Fibroblast of lung (primary cell): ENCODE measurements around the gene SORBS1. TPM values are rescaled to one million over a fixed set of nuclear protein-coding genes. Genes with fewer than 3 reads are reported as not detected.

Experiments used
- DNase-seq, 2 donors: peaks; one replicate each; pipeline versions ENCODE4 v3.0.0 to v3.0.0-alpha.2; 2010; ENCODE audit warnings: low read depth in 2 of 2
- H2AFZ ChIP-seq: 2 replicates; pipeline ENCODE4 v1.5.1; 2012; ENCODE audit warnings: low read length, control low read depth, inconsistent platforms
- H3K27ac ChIP-seq: 2 replicates; pipeline ENCODE4 v1.5.1; 2011; ENCODE audit warnings: low read length, control low read depth; ENCODE audit not compliant: insufficient read depth
- H3K27me3 ChIP-seq: 2 replicates; pipeline ENCODE4 v1.5.1; 2011; ENCODE audit warnings: mild to moderate bottlenecking, low read length; ENCODE audit not compliant: control insufficient read depth, insufficient read depth
- H3K36me3 ChIP-seq: 2 replicates; pipeline ENCODE4 v1.5.1; 2011; ENCODE audit warnings: low read length; ENCODE audit not compliant: control insufficient read depth, insufficient read depth
- H3K4me1 ChIP-seq: 2 replicates; pipeline ENCODE4 v1.5.1; 2011; ENCODE audit warnings: low read length; ENCODE audit not compliant: control insufficient read depth, insufficient read depth; ENCODE audit errors: extremely low read depth
- H3K4me2 ChIP-seq: 2 replicates; pipeline ENCODE4 v1.5.1; 2011; ENCODE audit warnings: low read length, control low read depth; ENCODE audit not compliant: insufficient read depth; ENCODE audit errors: extremely low read depth
- H3K4me3 ChIP-seq, 4 experiments: fragments of 200-600 bp in 1 of 4; sonication (generic) in 1 of 4; replicated peaks in 1 of 4; 2 replicates each; pipeline ENCODE4 v1.5.1; 2011 to 2016; ENCODE audit warnings: low read length in 4 of 4, low read depth in 3 of 4, mild to moderate bottlenecking in 3 of 4, control low read depth in 2 of 4, inconsistent platforms in 1 of 4, mixed read lengths in 1 of 4; ENCODE audit not compliant: insufficient read depth in 1 of 4; ENCODE audit errors: control extremely low read depth in 1 of 4
- H3K79me2 ChIP-seq: 2 replicates; pipeline ENCODE4 v1.5.1; 2012; ENCODE audit warnings: mild to moderate bottlenecking, low read length, inconsistent platforms; ENCODE audit not compliant: control insufficient read depth, insufficient read depth
- H3K9ac ChIP-seq: 2 replicates; pipeline ENCODE4 v1.5.1; 2011; ENCODE audit warnings: mild to moderate bottlenecking, low read length, control low read depth; ENCODE audit not compliant: insufficient read depth
- H3K9me3 ChIP-seq: 2 replicates; pipeline ENCODE4 v1.5.1; 2012; ENCODE audit warnings: low read depth, low read length; ENCODE audit not compliant: control insufficient read depth, insufficient read depth
- H4K20me1 ChIP-seq: 2 replicates; pipeline ENCODE4 v1.5.1; 2011; ENCODE audit warnings: low read length; ENCODE audit not compliant: control insufficient read depth, insufficient read depth; ENCODE audit errors: extremely low read depth
- EZH2 ChIP-seq: IDR thresholded peaks from 2 replicates; pipeline ENCODE4 v1.5.1; 2012; ENCODE audit warnings: low read length, control low read depth, mild to moderate bottlenecking; ENCODE audit errors: missing control alignments
- polyA plus RNA-seq, 2 donors: library from polyadenylated mRNA; depleted of rRNA in 1 of 2; stranded (reverse) in 1 of 2; unstranded in 1 of 2; fragments of >200 nt; gene quantifications; 2 replicates each; pipeline ENCODE4 v1.2.1, GENCODE V29; 2011 to 2012; ENCODE audit warnings: missing spikeins in 1 of 2
- total RNA-seq: library from RNA; depleted of rRNA; stranded (reverse); fragments of >200 nt; gene quantifications from 2 replicates; pipeline ENCODE4 v1.2.1, GENCODE V29; 2014
- TF ChIP-seq, protein P1 (sequence below), 2 donors: IDR thresholded peaks in 1 of 2; conservative IDR thresholded peaks in 1 of 2; 1 replicate in 1 of 2; 2 replicates in 1 of 2; pipeline ENCODE4 v1.5.1; 2011 to 2012; ENCODE audit warnings: low read length in 2 of 2, control low read depth in 1 of 2, inconsistent platforms in 1 of 2, low read depth in 1 of 2, mild to moderate bottlenecking in 1 of 2

The SORBS1 gene
- total and polyA plus RNA-seq, 2 donors (not counting 1 experiment from before 2014, with no cell fraction given) = 0.33 to 0.50 TPM

DNA sequence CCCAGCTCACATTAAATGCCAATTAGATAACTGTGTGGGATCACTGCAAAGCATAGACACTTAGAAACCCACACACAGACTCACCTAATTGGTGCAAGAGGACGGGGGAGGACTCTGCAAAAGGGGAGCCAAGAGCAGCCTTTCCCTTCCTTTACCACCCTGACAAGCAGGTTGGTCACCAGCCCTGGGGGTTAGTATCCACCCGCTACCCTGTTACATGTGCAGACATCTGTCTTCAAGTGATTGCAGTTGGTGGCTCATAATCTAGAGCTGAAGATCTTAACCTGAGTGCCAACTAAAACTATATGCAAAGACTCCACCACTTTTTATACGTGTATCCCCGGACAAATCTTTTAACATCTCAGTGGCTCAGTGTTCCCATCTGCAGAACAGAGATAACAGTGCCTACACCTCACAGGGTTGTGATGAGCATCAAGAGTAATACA lies 56.9 kb downstream of the SORBS1 start:
- H3K4me2 ChIP-seq = no peak overlapping the region
- no peak overlapping the region for H3K27ac ChIP-seq
- no peaks in the 10 kb centered on the region for H3K9me3 ChIP-seq
- TF ChIP-seq EZH2 = no peak
- TF ChIP-seq, protein P1, sequence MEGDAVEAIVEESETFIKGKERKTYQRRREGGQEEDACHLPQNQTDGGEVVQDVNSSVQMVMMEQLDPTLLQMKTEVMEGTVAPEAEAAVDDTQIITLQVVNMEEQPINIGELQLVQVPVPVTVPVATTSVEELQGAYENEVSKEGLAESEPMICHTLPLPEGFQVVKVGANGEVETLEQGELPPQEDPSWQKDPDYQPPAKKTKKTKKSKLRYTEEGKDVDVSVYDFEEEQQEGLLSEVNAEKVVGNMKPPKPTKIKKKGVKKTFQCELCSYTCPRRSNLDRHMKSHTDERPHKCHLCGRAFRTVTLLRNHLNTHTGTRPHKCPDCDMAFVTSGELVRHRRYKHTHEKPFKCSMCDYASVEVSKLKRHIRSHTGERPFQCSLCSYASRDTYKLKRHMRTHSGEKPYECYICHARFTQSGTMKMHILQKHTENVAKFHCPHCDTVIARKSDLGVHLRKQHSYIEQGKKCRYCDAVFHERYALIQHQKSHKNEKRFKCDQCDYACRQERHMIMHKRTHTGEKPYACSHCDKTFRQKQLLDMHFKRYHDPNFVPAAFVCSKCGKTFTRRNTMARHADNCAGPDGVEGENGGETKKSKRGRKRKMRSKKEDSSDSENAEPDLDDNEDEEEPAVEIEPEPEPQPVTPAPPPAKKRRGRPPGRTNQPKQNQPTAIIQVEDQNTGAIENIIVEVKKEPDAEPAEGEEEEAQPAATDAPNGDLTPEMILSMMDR (conservative IDR thresholded peaks at IDR 0.05 in 1 of 2, IDR thresholded peaks at IDR 0.05 in 1 of 2; ENCODE audit: low read depth in 1 of 2, low read length in 2 of 2) = no peak
- H3K36me3 ChIP-seq = no peaks in the 10 kb centered on the region
- no peak overlapping the region for H3K9ac ChIP-seq
- no peaks in the 10 kb centered on the region for H3K79me2 ChIP-seq
- no peak overlapping the region for H3K4me3 ChIP-seq
- no peak overlapping the region for H2AFZ ChIP-seq
- no peaks in the 10 kb centered on the region for H4K20me1 ChIP-seq
- no peaks in the 10 kb centered on the region for H3K27me3 ChIP-seq
- no peak for DNase-seq
- H3K4me1 ChIP-seq = no peaks in the 10 kb centered on the region

DNA sequence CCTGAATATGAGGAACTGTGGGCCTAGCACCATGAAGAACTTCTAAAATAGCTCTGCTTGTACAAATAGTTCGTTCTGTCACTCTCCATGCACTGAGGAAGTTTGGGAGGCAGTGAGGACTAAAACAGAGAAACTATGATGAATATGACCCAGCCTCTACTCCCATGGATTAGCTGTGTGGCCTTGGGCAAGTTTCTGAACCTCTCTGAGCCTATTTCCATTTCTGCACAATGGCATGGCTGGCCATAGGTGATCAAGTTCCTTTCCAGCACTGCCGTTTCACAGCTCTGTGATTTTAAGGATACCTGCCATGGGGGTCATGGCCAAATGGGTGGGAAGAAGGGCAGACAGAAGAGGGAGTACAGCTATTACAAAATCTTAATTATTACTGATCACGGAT lies 57.6 kb downstream of the SORBS1 start:
- Histone ChIP-seq H3K27ac (no peak overlapping the region), H3K27me3 (no peaks in the 10 kb centered on the region), H2AFZ (no peak overlapping the region), H3K9me3 (no peaks in the 10 kb centered on the region), H3K4me3 (no peak overlapping the region), H3K36me3 (no peaks in the 10 kb centered on the region), H3K4me2 (no peak overlapping the region), H3K79me2 (no peaks in the 10 kb centered on the region), H3K4me1 (no peaks in the 10 kb centered on the region), H3K9ac (no peak overlapping the region), H4K20me1 (no peaks in the 10 kb centered on the region)
- DNase-seq = no peak
- TF ChIP-seq EZH2 = no peak
- TF ChIP-seq, protein P1 (conservative IDR thresholded peaks at IDR 0.05 in 1 of 2, IDR thresholded peaks at IDR 0.05 in 1 of 2; ENCODE audit: low read depth in 1 of 2, low read length in 2 of 2) = no peak

DNA sequence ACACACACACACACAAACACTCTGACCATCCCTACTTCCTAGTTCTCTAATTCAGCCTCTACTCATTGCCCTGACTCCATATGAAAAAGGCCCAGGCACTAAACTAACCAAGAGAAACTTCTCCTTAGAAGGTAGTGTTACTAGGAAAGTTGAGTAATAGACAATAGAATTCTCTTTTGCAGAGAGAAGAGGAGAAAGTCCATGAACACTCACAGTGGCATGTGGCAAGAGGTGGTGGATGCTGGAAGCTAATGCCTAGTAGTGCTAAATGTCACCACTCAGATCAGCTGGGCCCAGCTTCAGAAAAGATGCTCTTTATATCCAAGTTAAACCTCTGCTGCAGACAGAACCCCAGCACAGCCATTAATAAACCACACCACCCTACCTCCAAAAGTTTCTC lies 58.2 kb downstream of the SORBS1 start:
- no peak overlapping the region for H3K4me2 ChIP-seq
- H3K79me2 ChIP-seq = no peaks in the 10 kb centered on the region
- H4K20me1 ChIP-seq = no peaks in the 10 kb centered on the region
- no peaks in the 10 kb centered on the region for H3K36me3 ChIP-seq
- H3K4me1 ChIP-seq = no peaks in the 10 kb centered on the region
- no peaks in the 10 kb centered on the region for H3K9me3 ChIP-seq
- TF ChIP-seq, protein P1 (conservative IDR thresholded peaks at IDR 0.05 in 1 of 2, IDR thresholded peaks at IDR 0.05 in 1 of 2; ENCODE audit: low read depth in 1 of 2, low read length in 2 of 2) = no peak
- no peak for TF ChIP-seq EZH2
- no peak overlapping the region for H3K4me3 ChIP-seq
- DNase-seq = no peak
- H3K9ac ChIP-seq = no peak overlapping the region
- H2AFZ ChIP-seq = no peak overlapping the region
- H3K27ac ChIP-seq = no peak overlapping the region
- no peaks in the 10 kb centered on the region for H3K27me3 ChIP-seq
